ENCODE measurements around the gene UQCRHL. TPM values are rescaled to one million over a fixed set of nuclear protein-coding genes. Genes with fewer than 3 reads are reported as not detected.

The UQCRHL gene
- total and polyA plus RNA-seq, 10 of the 15 experiments (the other 5 are each of a cell fraction or from before 2014, with no cell fraction given), result 1.4 to 17.3 (median 5.7) TPM

- TF ChIP-seq RELB (IDR thresholded peaks at IDR 0.05; ENCODE audit: low read depth) (no peak), MTA3 (IDR thresholded peaks at IDR 0.05; ENCODE audit: borderline replicate concordance, low read length) (no peak), HSF1 (IDR thresholded peaks at IDR 0.05; ENCODE audit: low read depth, low read length) (peak; percentile 97), CHD2 (IDR thresholded peaks at IDR 0.05; ENCODE audit: borderline replicate concordance, low read depth, low read length) (peak; percentile 77), CBFB (IDR thresholded peaks at IDR 0.05; ENCODE audit: low read depth) (peak; percentile 31; the same call in 1 of the 2 replicates), RBBP5 (conservative IDR thresholded peaks at IDR 0.05) (no peak), SMAD5 (IDR thresholded peaks at IDR 0.05; ENCODE audit: low read depth) (peak; percentile 75; the same call in 1 of the 2 replicates), ZBTB40 (IDR thresholded peaks at IDR 0.05; ENCODE audit: borderline replicate concordance) (peak; percentile 59; the same call in 1 of the 2 replicates), IKZF2 (IDR thresholded peaks at IDR 0.05) (peak; percentile 62 to 74), TAF1 (IDR thresholded peaks at IDR 0.05; ENCODE audit: borderline replicate concordance, low read depth, low read length) (peak; percentile 67), SMARCA5 (IDR thresholded peaks at IDR 0.05) (peak; percentile 51), NRF1 (conservative IDR thresholded peaks at IDR 0.05; ENCODE audit: low read depth, low read length) (peak; percentile 97), NFIC (IDR thresholded peaks at IDR 0.05; ENCODE audit: low read depth, low read length) (no peak), ETV6 (conservative IDR thresholded peaks at IDR 0.05 in 1 of 2, IDR thresholded peaks at IDR 0.05 in 1 of 2; ENCODE audit: borderline replicate concordance in 1 of 2, low read depth in 1 of 2) (no peak; a peak in 1 of 4 replicates), MTA2 (IDR thresholded peaks at IDR 0.05; ENCODE audit: low read depth) (peak; percentile 14; the same call in 1 of the 2 replicates), GABPA (IDR thresholded peaks at IDR 0.05; ENCODE audit: low read depth) (no peak), EGR1 (IDR thresholded peaks at IDR 0.05; ENCODE audit: borderline replicate concordance in 1 of 2, low read depth in 2 of 2, low read length in 2 of 2) (peak; percentile 82 to 100), BCL11A (IDR thresholded peaks at IDR 0.05; ENCODE audit: low read depth, low read length) (no peak), EZH2 (IDR thresholded peaks at IDR 0.05; ENCODE audit: borderline replicate concordance, control insufficient read depth, low read depth, low read length) (no peak), SRF (IDR thresholded peaks at IDR 0.05; ENCODE audit: low read depth in 2 of 2, low read length in 2 of 2) (peak in 1 of 2 experiments; percentile 71; a peak in 2 of 4 replicates), CREM (IDR thresholded peaks at IDR 0.05; ENCODE audit: low read depth) (0 out of 2 replicates have a peak, but pooled peaks have one; percentile 10), ATF7 (IDR thresholded peaks at IDR 0.05; ENCODE audit: low read depth) (0 out of 2 replicates have a peak, but pooled peaks have one; percentile 25), EED (IDR thresholded peaks at IDR 0.05; ENCODE audit: low read depth) (peak; percentile 54), PAX5 (IDR thresholded peaks at IDR 0.05; ENCODE audit: borderline replicate concordance, low read depth, low read length) (peak; percentile 83)
Measured at GRCh38 chr1:15835741-15836510, 28.5 kb upstream of the UQCRHL start (continued).
